GM12878 (cell line): ENCODE results near the gene SRGAP1.

Experiments used
- CTCF ChIP-seq, 3 experiments: IDR thresholded peaks in 2 of 3; conservative IDR thresholded peaks in 1 of 3; 2 replicates each; pipeline ENCODE4 v1.5.1; 2011; ENCODE audit warnings: low read depth in 3 of 3, low read length in 3 of 3, mild to moderate bottlenecking in 3 of 3, control low read depth in 2 of 3, moderate library complexity in 2 of 3, inconsistent platforms in 1 of 3, mixed read lengths in 1 of 3; ENCODE audit not compliant: control insufficient read depth in 2 of 3, insufficient read depth in 1 of 3; ENCODE audit errors: extremely low read depth in 1 of 3
- EZH2 ChIP-seq: IDR thresholded peaks from 2 replicates; pipeline ENCODE4 v1.6.1; 2012; ENCODE audit warnings: low read depth, mild to moderate bottlenecking, control low read depth, inconsistent platforms, low read length, borderline replicate concordance; ENCODE audit not compliant: control insufficient read depth
- STAT1 ChIP-seq: fragments of 450-650 bp; conservative IDR thresholded peaks from 2 replicates; pipeline ENCODE4 v1.6.1; 2014; ENCODE audit warnings: antibody characterized with exemption, mild to moderate bottlenecking

- TF ChIP-seq STAT1 = no peak
- TF ChIP-seq CTCF (IDR thresholded peaks at IDR 0.05 in 2 of 3, conservative IDR thresholded peaks at IDR 0.05 in 1 of 3; ENCODE audit: control insufficient read depth in 2 of 3, extremely low read depth in 1 of 3, insufficient read depth in 1 of 3, low read depth in 3 of 3, low read length in 3 of 3) = no peak
- TF ChIP-seq EZH2 = no peak
Observed at GRCh38 chr12:64065881-64066451, 221.5 kb downstream of the SRGAP1 start.
